PFSK-1 (cell line): Measurements from ENCODE around the gene NTRK1.

Experiments used
- REST ChIP-seq, 2 experiments: IDR thresholded peaks; 2 replicates each; pipeline versions ENCODE4 v1.6.1 to v1.8.0; 2011 to 2012; ENCODE audit warnings: low read depth in 2 of 2, low read length in 2 of 2, control low read depth in 1 of 2, inconsistent platforms in 1 of 2, mild to moderate bottlenecking in 1 of 2, moderate library complexity in 1 of 2; ENCODE audit not compliant: insufficient read depth in 1 of 2
- TAF1 ChIP-seq: IDR thresholded peaks from 2 replicates; pipeline ENCODE4 v1.6.1; 2012; ENCODE audit warnings: low read length, control low read depth, borderline replicate concordance; ENCODE audit not compliant: insufficient read depth

- TF ChIP-seq TAF1 (no peak), REST (IDR thresholded peaks at IDR 0.05; ENCODE audit: insufficient read depth in 1 of 2, low read depth in 2 of 2, low read length in 2 of 2) (no peak)
Observed at GRCh38 chr1:156852418-156852874, 8.2 kb upstream of the NTRK1 start.
